Cardiac fibroblast (primary cell): ENCODE results near the gene SPATA31D1.
A peak's percentile ranks its signal among the peaks of the same experiment; 100 is the strongest.
"Not testable (repeated sequence)": the region's sequence is repeated elsewhere in the genome, so short reads cannot be mapped to it uniquely, and the experiment has no call there.

Experiments used
- DNase-seq, 2 donors: peaks; one replicate each; pipeline versions ENCODE4 v3.0.0 to v3.0.0-alpha.2; 2010; ENCODE audit warnings: low read depth in 2 of 2
- H3K4me3 ChIP-seq, 2 donors: replicated peaks in 1 of 2; 1 replicate in 1 of 2; 2 replicates in 1 of 2; pipeline ENCODE4 v1.5.1; 2011; ENCODE audit warnings: low read depth in 2 of 2, low read length in 2 of 2, mild to moderate bottlenecking in 2 of 2, moderate library complexity in 1 of 2
- TF ChIP-seq, protein P1 (sequence below): IDR thresholded peaks from one replicate; pipeline ENCODE4 v1.5.1; 2011; ENCODE audit warnings: low read depth, mild to moderate bottlenecking, low read length, inconsistent platforms

Gene SPATA31D1

DNA sequence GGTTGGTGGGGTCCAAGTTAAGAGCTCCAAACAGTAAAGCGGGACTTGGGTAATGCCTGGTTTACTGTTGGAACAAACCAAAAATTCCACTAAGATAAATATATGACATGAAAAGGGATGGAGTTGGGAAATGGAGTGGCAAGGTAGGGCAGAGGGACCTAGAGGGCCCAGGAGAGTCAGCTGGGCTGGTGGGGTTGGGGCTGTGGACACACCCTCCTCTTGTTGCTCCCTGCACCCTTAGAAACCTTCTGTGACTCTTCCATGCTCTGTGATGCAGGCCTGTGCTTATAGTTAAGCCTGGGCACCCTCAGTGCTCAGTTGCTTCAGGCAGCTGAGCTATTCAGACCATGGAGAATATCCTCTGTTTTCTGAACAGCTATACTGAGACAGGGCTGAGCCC is at the start of gene SPATA31D1:
SPATA31D1 (plus strand) TSS at position 301 of the 400 bp plus-strand sequence; CDS start at position 348, 47 bp downstream.
- not testable (repeated sequence) for DNase-seq, H3K4me3 ChIP-seq

DNA sequence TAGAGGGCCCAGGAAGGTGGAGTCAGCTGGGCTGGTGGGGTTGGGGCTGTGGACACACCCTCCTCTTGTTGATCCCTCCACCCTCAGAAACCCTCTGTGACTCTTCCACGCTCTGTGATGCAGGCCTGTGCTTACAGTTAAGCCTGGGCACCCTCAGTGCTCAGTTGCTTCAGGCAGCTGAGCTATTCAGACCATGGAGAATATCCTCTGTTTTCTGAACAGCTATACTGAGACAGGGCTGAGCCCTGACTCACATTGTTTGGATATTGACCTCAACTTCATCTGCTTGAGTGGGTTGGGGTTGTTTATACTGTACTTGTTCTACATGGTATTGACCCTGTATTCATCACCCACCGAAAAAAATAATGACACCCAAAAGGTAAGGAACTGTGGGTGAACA is 45.2 kb upstream of the SPATA31D1 start, which contains the start of gene SPATA31D3:
SPATA31D3 (plus strand) TSS at position 108 of the 400 bp plus-strand sequence; CDS start at position 194, 86 bp downstream.
- H3K4me3 ChIP-seq, DNase-seq: not testable (repeated sequence)

DNA sequence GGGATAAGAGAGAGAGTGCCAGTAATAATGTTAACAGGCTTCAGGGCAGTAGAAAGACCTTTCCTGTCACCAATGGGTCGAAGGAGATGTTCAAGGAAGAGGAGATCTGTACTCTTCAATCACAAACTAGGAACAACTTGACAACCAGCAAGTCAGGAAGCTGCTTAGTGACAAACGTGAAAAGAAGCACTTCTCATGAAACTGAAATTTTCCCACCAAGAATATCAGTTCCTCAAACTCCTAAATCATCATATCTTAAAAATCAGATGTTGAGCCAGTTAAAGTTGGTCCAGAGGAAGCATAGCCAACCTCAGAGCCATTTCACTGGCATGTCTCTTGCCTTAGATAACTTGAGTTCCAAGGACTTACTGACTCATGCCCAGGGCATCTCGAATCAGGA is 39.9 kb upstream of the SPATA31D1 start:
- H3K4me3 ChIP-seq, DNase-seq: not testable (repeated sequence)

DNA sequence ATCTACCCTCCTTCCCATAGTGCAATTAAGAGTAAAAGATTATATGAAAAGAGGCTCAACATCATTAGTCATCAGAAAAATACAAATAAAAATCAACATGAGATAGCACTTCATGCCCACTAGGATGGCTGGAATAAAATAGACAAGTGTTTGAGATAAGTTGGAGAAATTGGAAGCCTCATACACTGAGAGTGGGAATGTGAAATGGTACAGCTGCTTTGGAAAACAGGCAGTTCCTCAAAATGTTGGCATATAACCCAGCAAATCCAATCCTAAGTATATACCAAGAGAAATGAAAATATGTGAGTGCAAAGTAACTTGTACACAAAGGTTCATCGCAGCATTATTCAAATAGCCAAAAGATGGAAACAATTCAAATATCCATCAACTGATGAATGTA is 35.5 kb upstream of the SPATA31D1 start:
- no peak overlapping the region for H3K4me3 ChIP-seq
- no peak for DNase-seq
- TF ChIP-seq, protein P1, sequence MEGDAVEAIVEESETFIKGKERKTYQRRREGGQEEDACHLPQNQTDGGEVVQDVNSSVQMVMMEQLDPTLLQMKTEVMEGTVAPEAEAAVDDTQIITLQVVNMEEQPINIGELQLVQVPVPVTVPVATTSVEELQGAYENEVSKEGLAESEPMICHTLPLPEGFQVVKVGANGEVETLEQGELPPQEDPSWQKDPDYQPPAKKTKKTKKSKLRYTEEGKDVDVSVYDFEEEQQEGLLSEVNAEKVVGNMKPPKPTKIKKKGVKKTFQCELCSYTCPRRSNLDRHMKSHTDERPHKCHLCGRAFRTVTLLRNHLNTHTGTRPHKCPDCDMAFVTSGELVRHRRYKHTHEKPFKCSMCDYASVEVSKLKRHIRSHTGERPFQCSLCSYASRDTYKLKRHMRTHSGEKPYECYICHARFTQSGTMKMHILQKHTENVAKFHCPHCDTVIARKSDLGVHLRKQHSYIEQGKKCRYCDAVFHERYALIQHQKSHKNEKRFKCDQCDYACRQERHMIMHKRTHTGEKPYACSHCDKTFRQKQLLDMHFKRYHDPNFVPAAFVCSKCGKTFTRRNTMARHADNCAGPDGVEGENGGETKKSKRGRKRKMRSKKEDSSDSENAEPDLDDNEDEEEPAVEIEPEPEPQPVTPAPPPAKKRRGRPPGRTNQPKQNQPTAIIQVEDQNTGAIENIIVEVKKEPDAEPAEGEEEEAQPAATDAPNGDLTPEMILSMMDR = no peak

DNA sequence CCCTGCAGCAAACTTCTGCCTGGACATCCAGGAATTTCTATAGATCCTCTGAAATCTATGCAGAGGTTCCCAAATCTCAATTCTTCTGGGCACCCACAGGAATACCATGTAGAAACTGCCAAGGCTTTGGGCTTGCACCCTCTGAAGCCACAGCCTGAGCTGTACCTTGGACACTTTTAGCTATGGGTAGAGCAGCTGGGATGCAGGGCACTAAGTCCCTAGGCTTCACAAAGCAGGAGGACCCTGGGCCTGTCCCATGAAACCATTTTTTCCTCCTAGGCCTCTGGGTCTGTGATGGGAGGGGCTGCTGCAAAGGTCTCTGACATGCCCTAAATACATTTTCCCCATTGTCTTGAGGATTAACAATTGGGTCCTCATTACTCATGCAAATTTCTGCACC is 32.9 kb upstream of the SPATA31D1 start:
- no peak for DNase-seq
- H3K4me3 ChIP-seq = no peak overlapping the region
- TF ChIP-seq, protein P1 = no peak

DNA sequence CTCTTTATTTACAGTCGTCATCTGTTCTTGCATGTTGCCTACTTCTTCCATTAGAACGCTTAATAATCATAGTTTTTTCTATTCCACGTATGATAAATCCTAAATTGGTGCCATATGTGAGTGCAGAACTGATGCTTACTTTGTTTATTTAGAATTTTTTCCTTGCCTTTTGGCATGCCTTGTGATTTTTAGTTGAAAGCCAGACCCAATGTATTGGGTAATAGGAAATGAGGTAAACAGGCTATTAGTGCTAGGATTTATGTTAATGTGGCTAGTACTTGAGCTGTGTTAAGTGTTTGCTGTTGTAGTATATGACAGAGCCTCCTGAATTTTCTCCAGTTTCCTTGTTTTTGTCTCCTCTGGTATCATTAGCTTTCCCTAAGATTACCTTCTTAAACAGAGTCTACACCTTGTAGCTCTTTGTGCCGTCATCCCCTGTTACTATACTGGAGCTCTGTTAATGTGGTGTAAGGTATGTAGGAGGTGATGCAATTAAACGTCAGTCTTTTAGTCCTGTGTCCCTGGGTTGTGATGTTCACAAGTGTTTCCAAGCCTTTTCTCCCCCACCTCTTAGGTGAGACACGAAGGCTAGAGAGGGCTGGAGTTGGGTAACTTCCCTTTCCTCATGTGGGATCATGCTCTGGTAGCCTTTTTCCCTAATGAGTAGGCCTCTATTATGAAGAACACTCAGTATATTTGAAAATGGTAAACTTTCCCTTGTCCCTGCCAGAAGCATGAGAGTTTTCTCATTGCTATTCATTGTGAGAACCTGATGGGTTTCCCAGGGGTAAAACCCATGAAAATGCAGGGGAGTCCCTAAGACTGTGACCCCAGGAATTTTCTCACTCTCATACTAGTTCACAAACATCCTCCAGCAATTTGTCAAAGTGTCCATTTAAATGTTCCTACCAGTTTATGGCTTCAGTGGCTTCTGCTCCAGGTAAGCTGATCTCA is 24.1 kb upstream of the SPATA31D1 start:
- DNase-seq = peak; percentile 6 to 19
- TF ChIP-seq, protein P1 = no peak
- no peak overlapping the region for H3K4me3 ChIP-seq

DNA sequence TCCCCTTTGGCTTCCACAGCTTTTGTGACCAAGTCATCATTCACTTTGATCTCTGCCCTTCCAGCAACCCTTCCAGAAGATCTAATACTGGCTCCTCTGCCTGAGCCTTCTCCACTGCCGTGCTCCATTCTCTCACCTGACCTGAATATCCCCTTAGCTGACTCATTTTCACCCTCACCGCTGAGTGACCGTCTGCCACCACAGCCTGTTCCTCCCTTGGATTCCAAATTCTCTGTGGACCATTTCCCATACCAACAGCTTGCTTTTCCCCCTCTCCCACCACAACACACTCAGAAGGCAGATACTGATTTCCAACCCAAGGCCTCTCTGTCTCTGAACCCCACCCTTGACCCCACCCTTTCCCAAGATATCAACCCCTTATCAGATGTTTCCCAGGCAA is 20.5 kb upstream of the SPATA31D1 start:
- no peak for DNase-seq
- TF ChIP-seq, protein P1 = no peak
- no peak overlapping the region for H3K4me3 ChIP-seq

DNA sequence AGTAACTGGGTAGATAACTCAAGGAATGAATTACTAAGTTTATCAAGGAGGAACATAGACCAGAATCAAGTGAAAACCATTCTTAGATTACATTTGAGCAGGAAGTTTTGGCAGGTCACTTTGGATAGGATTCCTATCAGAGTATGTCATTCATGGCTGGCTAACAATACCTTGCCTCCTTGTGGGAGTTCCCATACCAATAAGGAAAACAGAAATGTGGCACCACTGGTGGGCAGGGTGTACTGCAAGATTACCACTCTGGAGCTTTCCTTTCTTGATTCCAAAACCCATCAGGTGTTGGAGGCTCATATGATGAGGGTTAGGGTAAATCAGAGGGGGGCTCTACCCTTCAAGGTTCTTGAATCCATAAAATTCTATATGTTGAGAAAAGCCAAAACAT is 18.6 kb upstream of the SPATA31D1 start:
- H3K4me3 ChIP-seq = no peak overlapping the region
- peak in 1 of 2 donors; percentile 9 for DNase-seq
- TF ChIP-seq, protein P1 = no peak
